HG02973 (cell line): Measurements from ENCODE around the gene GAL3ST2.

ENCODE experiments used
- ATAC-seq: cut with Tn5 transposase; IDR thresholded peaks from one replicate; pipeline ENCODE4 v1.9.1; 2021; ENCODE audit warnings: moderate library complexity; ENCODE audit not compliant: unreplicated experiment

The GAL3ST2 gene

GRCh38 chr2:241842620-241843211 lies 66.1 kb downstream of the GAL3ST2 start:
- no peak for ATAC-seq

GRCh38 chr2:241843321-241844065 lies 66.9 kb downstream of the GAL3ST2 start:
- no peak for ATAC-seq

GRCh38 chr2:241844066-241844728 lies 67.6 kb downstream of the GAL3ST2 start:
- peak; percentile 73 for ATAC-seq

GRCh38 chr2:241844831-241845578 lies 68.4 kb downstream of the GAL3ST2 start:
- no peak for ATAC-seq

DNA sequence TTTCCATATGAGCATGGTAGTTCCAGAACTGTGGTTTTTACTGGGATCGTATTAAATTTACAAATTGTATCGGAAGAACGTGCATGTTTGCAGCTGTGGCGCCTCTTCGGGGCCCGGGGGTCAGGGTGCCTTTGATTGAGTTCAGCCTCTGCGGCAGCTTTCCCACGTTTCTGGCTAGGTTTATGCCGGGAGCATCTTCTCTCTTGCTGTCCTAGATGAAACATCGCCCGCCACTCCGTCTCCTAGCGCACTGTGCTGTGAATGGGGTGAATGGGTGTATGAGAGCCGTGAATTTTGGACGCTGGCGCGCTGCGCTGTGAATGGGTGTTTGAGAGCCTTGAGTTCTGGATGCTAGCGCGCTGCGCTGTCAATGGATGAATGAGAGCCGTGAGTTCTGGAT lies 69.8 kb downstream of the GAL3ST2 start:
- ATAC-seq, result no peak

DNA sequence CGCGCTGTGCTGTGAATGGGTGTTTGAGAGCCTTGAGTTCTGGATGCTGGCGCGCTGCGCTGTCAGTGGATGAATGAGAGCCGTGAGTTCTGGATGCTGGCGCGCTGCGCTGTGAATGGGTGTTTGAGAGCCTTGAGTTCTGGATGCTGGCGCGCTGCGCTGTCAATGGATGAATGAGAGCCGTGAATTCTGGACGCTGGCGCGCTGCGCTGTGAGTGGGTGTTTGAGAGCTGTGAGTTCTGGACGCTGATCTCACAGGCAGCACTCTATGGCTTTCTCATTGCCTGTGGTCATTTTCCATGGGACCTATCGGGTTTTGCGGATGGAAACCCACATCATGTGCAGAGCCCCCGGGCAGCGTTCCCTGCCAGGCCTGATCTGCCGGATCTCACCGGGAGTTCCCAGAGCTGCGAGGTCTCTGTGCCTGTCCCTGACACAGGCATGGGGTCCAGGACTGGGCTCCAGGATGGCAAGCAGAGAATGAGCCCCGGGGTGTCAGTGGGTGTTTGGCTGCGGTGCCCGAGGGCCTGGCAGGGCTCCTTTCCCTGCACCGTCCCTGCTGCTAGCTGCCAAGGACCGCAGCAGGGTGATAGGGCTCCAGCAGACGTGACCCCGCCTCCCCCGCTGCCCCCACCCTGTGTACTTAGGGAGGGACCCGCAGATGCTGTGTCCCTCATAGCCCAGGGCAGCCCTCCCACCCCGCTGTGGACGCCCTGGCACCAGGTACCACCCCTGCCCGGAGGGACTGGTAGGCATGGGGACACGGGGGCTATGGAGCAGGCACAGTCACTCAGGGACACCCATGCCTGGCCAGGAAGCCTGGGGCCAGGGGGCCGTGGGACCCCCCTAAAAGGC lies 72.4 kb downstream of the GAL3ST2 start:
- no peak for ATAC-seq

DNA sequence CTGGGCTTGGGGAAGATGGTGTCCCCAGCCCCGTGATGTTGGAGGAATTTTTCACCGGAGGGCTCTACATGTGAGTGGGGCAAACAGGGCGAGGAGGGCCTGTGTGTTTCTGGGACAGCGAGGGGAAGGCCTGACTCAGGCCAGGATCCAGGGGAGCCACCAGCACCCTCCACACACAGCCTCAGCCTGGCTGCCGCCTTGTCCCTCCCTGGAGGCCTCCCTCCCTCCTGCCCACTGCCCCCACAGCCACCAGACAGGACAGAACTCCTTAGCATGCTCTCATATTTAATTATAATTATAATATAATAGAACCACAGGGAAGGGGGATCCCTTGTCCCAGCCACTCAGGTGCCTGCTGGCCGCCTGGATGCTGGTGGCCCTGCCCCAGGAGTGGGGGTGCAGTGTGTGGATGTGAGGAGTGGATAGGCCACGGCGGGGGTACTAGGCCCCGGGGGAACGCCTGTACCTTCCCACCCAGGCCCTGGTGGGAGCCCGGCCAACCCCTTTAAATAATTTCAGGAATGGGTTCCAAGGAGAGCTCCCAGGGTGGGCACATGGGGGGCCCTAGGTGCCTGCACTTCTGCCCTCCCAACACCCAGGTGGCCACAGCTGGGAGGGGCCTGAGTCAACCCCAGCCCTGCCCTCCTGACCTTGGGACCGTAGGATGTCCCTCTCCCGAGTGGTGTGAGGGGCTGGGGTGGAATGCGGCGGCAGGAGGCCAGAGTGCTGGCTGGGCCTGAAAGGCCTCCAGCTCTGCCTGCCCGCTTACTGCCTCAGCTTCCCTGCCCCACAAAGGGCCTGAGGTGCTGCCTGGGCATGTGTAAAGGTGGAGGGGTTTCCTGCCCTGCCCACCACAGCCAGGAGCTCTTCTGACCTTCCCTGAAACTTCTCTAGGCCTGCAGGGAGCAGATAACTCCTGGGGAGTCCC lies 73.3 kb downstream of the GAL3ST2 start:
- no peak for ATAC-seq

- ATAC-seq, result no peak
These were observed 74.1 kb downstream of the GAL3ST2 start for GRCh38 chr2:241850544-241851324.

DNA sequence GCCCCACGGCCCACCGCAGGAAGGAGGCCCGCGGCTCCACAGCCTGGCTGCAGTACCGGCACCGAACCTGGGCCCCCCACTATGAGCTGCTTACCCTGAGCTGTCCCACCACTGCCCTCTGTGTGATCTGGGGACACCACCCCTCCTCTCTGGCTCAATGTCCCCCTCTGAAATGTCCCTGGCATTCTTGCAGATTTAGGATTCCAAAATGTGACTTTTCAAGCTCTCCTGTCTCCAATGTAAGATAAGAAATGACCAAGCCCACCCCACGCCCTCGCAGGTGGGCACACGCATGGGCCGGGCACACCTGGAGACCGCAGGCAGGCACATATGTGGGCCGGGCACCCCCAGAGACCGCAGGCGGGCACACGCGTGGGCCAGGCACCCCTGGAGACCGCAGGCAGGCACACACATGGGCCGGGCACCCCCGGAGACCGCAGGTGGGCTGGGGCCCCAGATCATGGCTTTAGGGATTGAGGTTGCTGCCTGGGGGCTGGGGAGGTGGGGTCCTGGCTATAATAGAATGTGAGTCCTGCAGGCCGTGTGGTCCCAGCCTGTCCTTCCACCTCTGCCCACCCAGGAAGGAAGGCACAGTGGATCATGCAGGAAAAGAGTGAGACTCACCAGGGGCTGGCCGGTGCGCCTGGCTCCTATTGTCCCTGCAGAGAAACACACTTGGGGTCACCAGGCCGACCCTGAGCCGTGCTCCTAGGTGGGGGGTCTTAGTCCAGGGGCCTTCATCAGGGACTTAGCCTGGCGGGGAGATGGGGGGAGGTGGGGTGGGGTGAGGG lies 74.9 kb downstream of the GAL3ST2 start:
- ATAC-seq, result no peak

GRCh38 chr2:241852116-241852980 lies 75.7 kb downstream of the GAL3ST2 start:
- no peak for ATAC-seq

GRCh38 chr2:241852981-241853631 lies 76.5 kb downstream of the GAL3ST2 start:
- no peak for ATAC-seq
